ENCODE results near the gene MCMBP. TPM values are rescaled to one million over a fixed set of nuclear protein-coding genes. Genes with fewer than 3 reads are reported as not detected.

MCMBP gene
- total RNA-seq, 1 experiment from 2014 or later: 148 TPM

DNA sequence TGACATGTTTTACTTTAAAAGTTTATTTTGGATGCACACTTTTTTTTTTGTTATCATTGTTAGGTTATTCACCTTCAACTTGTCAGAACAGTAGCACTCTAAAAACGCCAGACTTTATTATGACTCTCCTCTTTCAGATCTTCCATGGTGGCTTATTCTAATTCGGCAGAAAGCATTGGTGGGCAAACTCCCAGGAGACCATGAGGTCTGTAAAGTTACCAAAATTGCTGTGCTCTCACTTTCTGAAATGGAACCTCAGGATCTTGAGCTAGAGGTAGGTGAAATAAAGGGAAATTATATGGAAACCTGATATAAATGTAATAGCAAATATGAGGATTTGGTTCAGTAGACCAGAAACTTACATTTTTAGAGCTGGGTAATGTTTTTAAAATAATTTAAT, 91.1 kb downstream of the MCMBP start:
- Histone ChIP-seq H3K4me2 (ENCODE audit: low read length) (no peak overlapping the region), H3K27me3 (ENCODE audit: insufficient read depth, low read length) (no peaks in the 10 kb centered on the region), H3K36me3 (ENCODE audit: control insufficient read depth in 1 of 2, insufficient read depth in 2 of 2, low read length in 2 of 2) (no peaks in the 10 kb centered on the region), H3K79me2 (ENCODE audit: insufficient read depth, low read length) (no peaks in the 10 kb centered on the region), H3K9ac (ENCODE audit: low read length) (no peak overlapping the region), H3K4me1 (ENCODE audit: control insufficient read depth in 1 of 2, insufficient read depth in 2 of 2, low read length in 2 of 2) (no peaks in the 10 kb centered on the region), H3K4me3 (replicated peaks in 1 of 2; ENCODE audit: low read depth in 1 of 2, low read length in 2 of 2) (no peak overlapping the region), H3K9me2 (ENCODE audit: insufficient read depth) (no peaks in the 10 kb centered on the region), H3K9me3 (ENCODE audit: control insufficient read depth in 1 of 2, insufficient read depth in 1 of 2, low read depth in 1 of 2, low read length in 2 of 2) (no peaks in the 10 kb centered on the region), H2AFZ (ENCODE audit: low read depth, low read length, poor library complexity, severe bottlenecking) (no peak overlapping the region), H3K27ac (ENCODE audit: low read depth, low read length) (no peak overlapping the region), H4K20me1 (ENCODE audit: insufficient read depth) (no peaks in the 10 kb centered on the region)
- ATAC-seq: no peak
- intact Hi-C loops (cut with micrococcal nuclease): no loop called here
- ChIA-PET CTCF (no interaction called here), RAD21 (ENCODE audit: low non-redundant PET in 1 of 2, low total read pairs in 2 of 2, uncharacterized antibody in 2 of 2, unreplicated experiment in 2 of 2) (no interaction called here), POLR2A (no interaction called here)
- no TSS peak for BruUV-seq (replicated peaks)
- TF ChIP-seq EZH2 (IDR thresholded peaks at IDR 0.05): no peak
- no peak for TF ChIP-seq YY1 (IDR thresholded peaks at IDR 0.05; ENCODE audit: extremely low read depth, insufficient replicate concordance, low read depth, low read length)
- TF ChIP-seq SIN3A (IDR thresholded peaks at IDR 0.05; ENCODE audit: low read depth): no peak
- TF ChIP-seq, protein P1, sequence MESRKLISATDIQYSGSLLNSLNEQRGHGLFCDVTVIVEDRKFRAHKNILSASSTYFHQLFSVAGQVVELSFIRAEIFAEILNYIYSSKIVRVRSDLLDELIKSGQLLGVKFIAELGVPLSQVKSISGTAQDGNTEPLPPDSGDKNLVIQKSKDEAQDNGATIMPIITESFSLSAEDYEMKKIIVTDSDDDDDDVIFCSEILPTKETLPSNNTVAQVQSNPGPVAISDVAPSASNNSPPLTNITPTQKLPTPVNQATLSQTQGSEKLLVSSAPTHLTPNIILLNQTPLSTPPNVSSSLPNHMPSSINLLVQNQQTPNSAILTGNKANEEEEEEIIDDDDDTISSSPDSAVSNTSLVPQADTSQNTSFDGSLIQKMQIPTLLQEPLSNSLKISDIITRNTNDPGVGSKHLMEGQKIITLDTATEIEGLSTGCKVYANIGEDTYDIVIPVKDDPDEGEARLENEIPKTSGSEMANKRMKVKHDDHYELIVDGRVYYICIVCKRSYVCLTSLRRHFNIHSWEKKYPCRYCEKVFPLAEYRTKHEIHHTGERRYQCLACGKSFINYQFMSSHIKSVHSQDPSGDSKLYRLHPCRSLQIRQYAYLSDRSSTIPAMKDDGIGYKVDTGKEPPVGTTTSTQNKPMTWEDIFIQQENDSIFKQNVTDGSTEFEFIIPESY (IDR thresholded peaks at IDR 0.05; ENCODE audit: extremely low read depth, insufficient replicate concordance, low read length): no peak
- TF ChIP-seq TCF7L2 (IDR thresholded peaks at IDR 0.05; ENCODE audit: borderline replicate concordance, extremely low read depth, insufficient read depth, insufficient read length): no peak
- no peak for TF ChIP-seq POLR2AphosphoS5 (IDR thresholded peaks at IDR 0.05; ENCODE audit: low read depth, low read length)
- no peak for TF ChIP-seq FOSL1 (IDR thresholded peaks at IDR 0.05; ENCODE audit: low read depth)
- no peak for TF ChIP-seq RAD21 (IDR thresholded peaks at IDR 0.05; ENCODE audit: low read depth)
- no peak for TF ChIP-seq POLR2A (IDR thresholded peaks at IDR 0.05; ENCODE audit: borderline replicate concordance, extremely low read depth, insufficient read depth, insufficient read length)
- DNase-seq (ENCODE audit: low read depth, low spot score): no peak
